HCT116 (cell line): Measurements from ENCODE around the gene TXNDC16. TPM values are rescaled to one million over a fixed set of nuclear protein-coding genes. Genes with fewer than 3 reads are reported as not detected.

Experiments used
- ATAC-seq: fragments of 200-7000 bp; cut with Tn5 transposase; 2 replicates; pipeline ENCODE4 v1.9.1; 2020; ENCODE audit warnings: mild to moderate bottlenecking, moderate library complexity
- BruUV-seq: library from RNA; stranded (reverse); fragments of 400-500 nt; replicated peaks from 2 replicates; lab custom pipeline; 2021; lab: Mats Ljungman, UMichigan
- CTCF ChIA-PET: fragments of 300-600 bp; sonication (Branson Sonifier 250); formaldehyde crosslinking; loops from one replicate; lab custom pipeline; 2021; ENCODE audit warnings: antibody characterized with exemption; lab: Charles Lee
- POLR2A ChIA-PET: fragments of 300-600, 350-600 bp; sonication (Branson Sonifier 250); formaldehyde crosslinking; loops from one replicate; lab custom pipeline; 2021; ENCODE audit warnings: antibody characterized with exemption; lab: Charles Lee
- RAD21 ChIA-PET, 2 experiments: fragments of 300-600 bp; sonication (Branson Sonifier 250); formaldehyde crosslinking; loops; one replicate each; lab custom pipeline; 2023; ENCODE audit warnings: low total read pairs in 2 of 2; ENCODE audit not compliant: uncharacterized antibody in 2 of 2, unreplicated experiment in 2 of 2, low non-redundant PET in 1 of 2; lab: Charles Lee
- DNase-seq: peaks from one replicate; pipeline ENCODE4 v3.0.0-alpha.2; 2010; ENCODE audit warnings: low read depth, low spot score
- H2AFZ ChIP-seq: fragments of 200-600 bp; shearing (Covaris generic), sonication (generic); 2 replicates; pipeline ENCODE4 v1.6.1; 2017; ENCODE audit warnings: low read depth, mixed run types, mixed read lengths, antibody characterized with exemption, low read length; ENCODE audit not compliant: poor library complexity, severe bottlenecking
- H3K27ac ChIP-seq: 2 replicates; pipeline ENCODE4 v1.5.1; 2012; ENCODE audit warnings: low read depth, low read length
- H3K27me3 ChIP-seq: fragments of 200-600 bp; sonication (generic); 2 replicates; pipeline ENCODE4 v1.6.1; 2016; ENCODE audit warnings: mixed run types, low read length, mixed read lengths; ENCODE audit not compliant: insufficient read depth
- H3K36me3 ChIP-seq, 2 experiments: fragments of 200-500 bp in 1 of 2; fragments of 200-600 bp in 1 of 2; sonication (Bioruptor generic) in 1 of 2; sonication (generic) in 1 of 2; 2 replicates each; pipeline versions ENCODE4 v1.5.1 to v1.6.1; 2014 to 2016; ENCODE audit warnings: low read length in 2 of 2, inconsistent platforms in 1 of 2, mixed read lengths in 1 of 2, mixed run types in 1 of 2; ENCODE audit not compliant: insufficient read depth in 2 of 2, control insufficient read depth in 1 of 2
- H3K4me1 ChIP-seq, 2 experiments: fragments of 200-600 bp in 1 of 2; sonication (generic) in 1 of 2; 2 replicates each; pipeline versions ENCODE4 v1.5.1 to v1.6.1; 2012 to 2017; ENCODE audit warnings: low read length in 2 of 2, inconsistent platforms in 1 of 2, mild to moderate bottlenecking in 1 of 2, mixed read lengths in 1 of 2, mixed run types in 1 of 2, moderate library complexity in 1 of 2; ENCODE audit not compliant: insufficient read depth in 2 of 2, control insufficient read depth in 1 of 2
- H3K4me2 ChIP-seq: fragments of 200-600 bp; sonication (generic); 2 replicates; pipeline ENCODE4 v1.6.1; 2017; ENCODE audit warnings: mixed run types, low read length, mixed read lengths
- H3K4me3 ChIP-seq, 2 experiments: fragments of 200-600 bp in 1 of 2; sonication (generic) in 1 of 2; replicated peaks in 1 of 2; 2 replicates each; pipeline ENCODE4 v1.5.1; 2011 to 2016; ENCODE audit warnings: low read length in 2 of 2, control low read depth in 1 of 2, low read depth in 1 of 2, mild to moderate bottlenecking in 1 of 2, mixed read lengths in 1 of 2, mixed run types in 1 of 2
- H3K79me2 ChIP-seq: fragments of 200-600 bp; sonication (generic); 2 replicates; pipeline ENCODE4 v1.6.1; 2017; ENCODE audit warnings: mild to moderate bottlenecking, mixed run types, low read length, moderate library complexity, mixed read lengths; ENCODE audit not compliant: insufficient read depth
- H3K9ac ChIP-seq: fragments of 200-600 bp; sonication (generic); 2 replicates; pipeline ENCODE4 v1.6.1; 2016; ENCODE audit warnings: low read length, mixed read lengths
- H3K9me2 ChIP-seq: fragments of 200-600 bp; sonication (generic), shearing (Covaris generic); 2 replicates; pipeline ENCODE4 v1.6.1; 2017; ENCODE audit warnings: mixed run types, mild to moderate bottlenecking, moderate library complexity; ENCODE audit not compliant: insufficient read depth
- H3K9me3 ChIP-seq, 2 experiments: fragments of 200-500 bp in 1 of 2; fragments of 200-600 bp in 1 of 2; sonication (Bioruptor generic) in 1 of 2; sonication (generic) in 1 of 2; 2 replicates each; pipeline ENCODE4 v1.6.1; 2014 to 2017; ENCODE audit warnings: low read length in 2 of 2, mixed read lengths in 2 of 2, inconsistent platforms in 1 of 2, low read depth in 1 of 2, mild to moderate bottlenecking in 1 of 2, mixed run types in 1 of 2, moderate library complexity in 1 of 2; ENCODE audit not compliant: control insufficient read depth in 1 of 2, insufficient read depth in 1 of 2
- H4K20me1 ChIP-seq: fragments of 200-600 bp; sonication (generic), shearing (Covaris generic); 2 replicates; pipeline ENCODE4 v1.6.1; 2017; ENCODE audit warnings: mixed run types, mild to moderate bottlenecking, moderate library complexity; ENCODE audit not compliant: insufficient read depth
- ELF1 ChIP-seq: IDR thresholded peaks from 2 replicates; pipeline ENCODE4 v1.6.1; 2012; ENCODE audit warnings: low read depth, borderline replicate concordance
- EZH2 ChIP-seq: fragments of 200-600 bp; sonication (generic); IDR thresholded peaks from 2 replicates; pipeline ENCODE4 v1.6.1; 2017; ENCODE audit warnings: antibody characterized with exemption, mixed run types
- JUND ChIP-seq: IDR thresholded peaks from 2 replicates; pipeline ENCODE4 v1.6.1; 2012
- POLR2AphosphoS5 ChIP-seq: IDR thresholded peaks from 2 replicates; pipeline ENCODE4 v1.6.1; 2011; ENCODE audit warnings: mild to moderate bottlenecking, low read depth, low read length, moderate library complexity
- SRF ChIP-seq: IDR thresholded peaks from 2 replicates; pipeline ENCODE4 v1.6.1; 2012; ENCODE audit warnings: low read depth
- intact Hi-C: fragments of 100-400 bp; cut with micrococcal nuclease; formaldehyde crosslinking; loops from 2 replicates; pipeline ENCODE4 v1.10.0; 2022
- total RNA-seq: library from RNA; stranded (reverse); gene quantifications from one replicate; pipeline ENCODE4 v1.2.1, GENCODE V29; 2021; ENCODE audit not compliant: unreplicated experiment
- TF ChIP-seq, protein P1 (sequence below): IDR thresholded peaks from 2 replicates; pipeline ENCODE4 v1.6.1; 2012
- TF ChIP-seq, protein P2 (sequence below): IDR thresholded peaks from 2 replicates; pipeline ENCODE4 v1.6.1; 2012; ENCODE audit warnings: low read depth

Gene TXNDC16
- total RNA-seq, 1 experiment from 2014 or later, result 2.7 TPM

DNA sequence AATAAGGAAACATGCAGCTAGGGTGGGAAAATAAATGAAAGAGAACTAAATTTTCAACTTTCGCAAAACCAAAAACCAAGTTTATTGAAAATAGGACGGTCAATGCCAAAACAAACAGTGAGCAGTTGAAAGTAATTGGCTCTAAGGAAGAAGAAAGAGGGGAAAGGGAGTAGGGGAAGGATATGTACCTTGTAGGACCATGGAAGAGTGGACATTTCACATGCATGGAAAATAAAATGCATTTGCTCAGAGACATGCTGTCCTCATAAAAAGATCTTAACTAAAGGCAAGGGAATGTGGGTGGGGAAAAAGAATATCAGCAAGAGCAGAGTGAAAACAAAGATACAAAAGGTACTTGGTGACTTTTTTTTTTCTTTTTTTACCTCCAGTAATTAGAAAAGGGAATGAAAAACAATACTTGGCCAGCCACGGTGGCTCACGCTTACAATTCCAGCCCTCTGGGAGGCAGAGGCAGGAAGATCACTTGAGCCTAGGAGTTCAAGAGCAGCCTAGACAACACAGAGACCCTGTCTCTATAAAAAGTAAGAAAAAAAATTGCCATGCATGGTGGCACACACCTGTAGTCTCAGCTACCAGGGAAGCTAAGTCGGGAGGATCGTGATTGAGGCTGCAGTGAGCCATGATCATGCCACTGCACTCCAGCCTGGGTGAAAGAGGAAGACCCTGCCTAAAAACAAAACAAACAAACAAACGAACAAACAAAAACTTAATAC, 6.6 kb downstream of the TXNDC16 start:
- no peak overlapping the region for H2AFZ ChIP-seq
- TF ChIP-seq POLR2AphosphoS5 (no peak), EZH2 (no peak), JUND (no peak), ELF1 (no peak), SRF (no peak)
- TF ChIP-seq, protein P1, sequence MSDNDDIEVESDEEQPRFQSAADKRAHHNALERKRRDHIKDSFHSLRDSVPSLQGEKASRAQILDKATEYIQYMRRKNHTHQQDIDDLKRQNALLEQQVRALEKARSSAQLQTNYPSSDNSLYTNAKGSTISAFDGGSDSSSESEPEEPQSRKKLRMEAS, result no peak
- TF ChIP-seq, protein P2, sequence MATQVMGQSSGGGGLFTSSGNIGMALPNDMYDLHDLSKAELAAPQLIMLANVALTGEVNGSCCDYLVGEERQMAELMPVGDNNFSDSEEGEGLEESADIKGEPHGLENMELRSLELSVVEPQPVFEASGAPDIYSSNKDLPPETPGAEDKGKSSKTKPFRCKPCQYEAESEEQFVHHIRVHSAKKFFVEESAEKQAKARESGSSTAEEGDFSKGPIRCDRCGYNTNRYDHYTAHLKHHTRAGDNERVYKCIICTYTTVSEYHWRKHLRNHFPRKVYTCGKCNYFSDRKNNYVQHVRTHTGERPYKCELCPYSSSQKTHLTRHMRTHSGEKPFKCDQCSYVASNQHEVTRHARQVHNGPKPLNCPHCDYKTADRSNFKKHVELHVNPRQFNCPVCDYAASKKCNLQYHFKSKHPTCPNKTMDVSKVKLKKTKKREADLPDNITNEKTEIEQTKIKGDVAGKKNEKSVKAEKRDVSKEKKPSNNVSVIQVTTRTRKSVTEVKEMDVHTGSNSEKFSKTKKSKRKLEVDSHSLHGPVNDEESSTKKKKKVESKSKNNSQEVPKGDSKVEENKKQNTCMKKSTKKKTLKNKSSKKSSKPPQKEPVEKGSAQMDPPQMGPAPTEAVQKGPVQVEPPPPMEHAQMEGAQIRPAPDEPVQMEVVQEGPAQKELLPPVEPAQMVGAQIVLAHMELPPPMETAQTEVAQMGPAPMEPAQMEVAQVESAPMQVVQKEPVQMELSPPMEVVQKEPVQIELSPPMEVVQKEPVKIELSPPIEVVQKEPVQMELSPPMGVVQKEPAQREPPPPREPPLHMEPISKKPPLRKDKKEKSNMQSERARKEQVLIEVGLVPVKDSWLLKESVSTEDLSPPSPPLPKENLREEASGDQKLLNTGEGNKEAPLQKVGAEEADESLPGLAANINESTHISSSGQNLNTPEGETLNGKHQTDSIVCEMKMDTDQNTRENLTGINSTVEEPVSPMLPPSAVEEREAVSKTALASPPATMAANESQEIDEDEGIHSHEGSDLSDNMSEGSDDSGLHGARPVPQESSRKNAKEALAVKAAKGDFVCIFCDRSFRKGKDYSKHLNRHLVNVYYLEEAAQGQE, result no peak
- no peaks in the 10 kb centered on the region for H4K20me1 ChIP-seq
- H3K4me2 ChIP-seq, result no peak overlapping the region
- no peak for ATAC-seq
- no peaks in the 10 kb centered on the region for H3K79me2 ChIP-seq
- H3K4me1 ChIP-seq, result no peaks in the 10 kb centered on the region
- ChIA-PET RAD21 (no interaction called here), POLR2A (no interaction called here), CTCF (no interaction called here)
- no peak overlapping the region for H3K27ac ChIP-seq
- intact Hi-C loops, result no loop called here
- no peak overlapping the region for H3K4me3 ChIP-seq
- no TSS peak for BruUV-seq
- DNase-seq, result no peak
- no peak overlapping the region for H3K9ac ChIP-seq
- no peaks in the 10 kb centered on the region for H3K36me3 ChIP-seq
- no peaks in the 10 kb centered on the region for H3K9me3 ChIP-seq
- no peaks in the 10 kb centered on the region for H3K9me2 ChIP-seq
- H3K27me3 ChIP-seq, result no peaks in the 10 kb centered on the region
